K562 (cell line): ENCODE data around the gene TSPAN18. TPM values are rescaled to one million over a fixed set of nuclear protein-coding genes. Genes with fewer than 3 reads are reported as not detected.

Source experiments
- CBX5 ChIP-seq: IDR thresholded peaks from 2 replicates; pipeline ENCODE4 v1.6.1; 2014; ENCODE audit warnings: low read depth, borderline replicate concordance
- CEBPG ChIP-seq, 3 experiments: fragments of 200-800 bp in 1 of 3; sonication (Bioruptor generic) in 1 of 3; sonication (generic) in 1 of 3; formaldehyde crosslinking in 1 of 3; IDR thresholded peaks in 2 of 3; conservative IDR thresholded peaks in 1 of 3; 2 replicates each; pipeline versions ENCODE4 v1.6.1 to v1.8.0; 2016 to 2022; ENCODE audit warnings: missing compliant biosample characterization in 2 of 3, missing genetic modification characterization in 2 of 3, mild to moderate bottlenecking in 1 of 3, missing genetic modification reagents in 1 of 3
- GABPB2 ChIP-seq: fragments of 250-450 bp; sonication (Bioruptor Pico); conservative IDR thresholded peaks from 2 replicates; pipeline ENCODE4 v1.5.1; 2021; ENCODE audit warnings: mild to moderate bottlenecking
- HCFC1 ChIP-seq: IDR thresholded peaks from 2 replicates; pipeline ENCODE4 v1.6.1; 2012; ENCODE audit warnings: low read depth, low read length, improper control_type of control experiment
- HINFP ChIP-seq: fragments of 450-650 bp; conservative IDR thresholded peaks from 2 replicates; pipeline ENCODE4 v1.6.1; 2016; ENCODE audit warnings: missing genetic modification characterization, low read depth, mild to moderate bottlenecking, control low read depth, missing compliant biosample characterization
- JUN ChIP-seq, 2 experiments: sonication (generic) in 1 of 2; formaldehyde crosslinking in 1 of 2; IDR thresholded peaks; 2 replicates each; pipeline versions ENCODE4 v1.6.1 to v1.8.0; 2012 to 2022; ENCODE audit warnings: borderline replicate concordance in 2 of 2, mild to moderate bottlenecking in 2 of 2, improper control_type of control experiment in 1 of 2, low read depth in 1 of 2, low read length in 1 of 2, missing genetic modification reagents in 1 of 2
- JUND ChIP-seq, 2 experiments: IDR thresholded peaks; 2 replicates in 1 of 2; 3 replicates in 1 of 2; pipeline ENCODE4 v1.6.1; 2011; ENCODE audit warnings: borderline replicate concordance in 2 of 2, low read depth in 2 of 2, low read length in 2 of 2, improper control_type of control experiment in 1 of 2, missing biosample characterization in 1 of 2, missing genetic modification characterization in 1 of 2, missing genetic modification reagents in 1 of 2
- KAT8 ChIP-seq: fragments of 450-650 bp; IDR thresholded peaks from 2 replicates; pipeline ENCODE4 v1.6.1; 2016; ENCODE audit warnings: low read depth, mild to moderate bottlenecking
- LARP7 ChIP-seq: fragments of 450-650 bp; IDR thresholded peaks from 2 replicates; pipeline ENCODE4 v1.6.1; 2016
- NCOA4 ChIP-seq: fragments of 450-650 bp; IDR thresholded peaks from 2 replicates; pipeline ENCODE4 v1.6.1; 2018; ENCODE audit warnings: mild to moderate bottlenecking; ENCODE audit not compliant: partially characterized antibody
- NFRKB ChIP-seq: fragments of 450-650 bp; IDR thresholded peaks from 2 replicates; pipeline ENCODE4 v1.6.1; 2016; ENCODE audit warnings: low read depth
- PRDM10 ChIP-seq: fragments of 450-650 bp; IDR thresholded peaks from 2 replicates; pipeline ENCODE4 v1.6.1; 2018; ENCODE audit not compliant: partially characterized antibody
- SIX5 ChIP-seq, 2 experiments: IDR thresholded peaks; 2 replicates each; pipeline ENCODE4 v1.6.1; 2011; ENCODE audit warnings: low read length in 2 of 2, borderline replicate concordance in 1 of 2, low read depth in 1 of 2, mild to moderate bottlenecking in 1 of 2, moderate library complexity in 1 of 2; ENCODE audit not compliant: insufficient read depth in 1 of 2
- ZNF436 ChIP-seq: fragments of 250-450, 450-650 bp; sonication (Bioruptor Pico); formaldehyde crosslinking; IDR thresholded peaks from 2 replicates; pipeline ENCODE4 v1.7.0; 2020; ENCODE audit warnings: mild to moderate bottlenecking
- polyA plus RNA-seq, 8 experiments: library from polyadenylated mRNA; depleted of rRNA in 4 of 8; stranded (reverse) in 5 of 8; unstranded in 3 of 8; fragments of >200 nt; fragmentation: Nextera tagmentation in 2 of 8; fragmentation: Illumina TruSeq in 1 of 8; extraction: Ambion mirVana in 2 of 8; extraction: Trizol in 1 of 8; gene quantifications; 2 replicates each; pipeline versions ENCODE4 v1.2.1 to v1.2.3, GENCODE V29; 2011 to 2014; ENCODE audit warnings: inconsistent platforms in 1 of 8, missing spikeins in 1 of 8
- total RNA-seq, 7 experiments: library from RNA; depleted of rRNA in 6 of 7; stranded (reverse); fragments of >200 nt in 6 of 7; fragmentation: Illumina TruSeq in 2 of 7; extraction: Trizol in 2 of 7; gene quantifications; 2 replicates each; pipeline versions ENCODE4 v1.2.1 to v1.2.3, GENCODE V29; 2011 to 2021; ENCODE audit warnings: low replicate concordance in 1 of 7
- TF ChIP-seq, protein P1 (sequence below): sonication (generic); formaldehyde crosslinking; IDR thresholded peaks from 2 replicates; pipeline ENCODE4 v1.8.1; 2023; ENCODE audit warnings: mild to moderate bottlenecking, missing genetic modification reagents
- TF ChIP-seq, protein P2 (sequence below): fragments of 250-450 bp; sonication (Bioruptor Pico); IDR thresholded peaks from 2 replicates; pipeline ENCODE4 v1.9.0; 2021; ENCODE audit warnings: mild to moderate bottlenecking, inconsistent platforms

The TSPAN18 gene
- total and polyA plus RNA-seq, 9 of the 15 experiments (the other 6 are each of a cell fraction or from before 2014, with no cell fraction given), result 0.17 to 0.35 (median 0.22) TPM; not detected in 4

GRCh38 chr11:44780940-44781631, 54.3 kb downstream of the TSPAN18 start (continued):
- TF ChIP-seq JUND (IDR thresholded peaks at IDR 0.05; ENCODE audit: borderline replicate concordance, low read depth, low read length), result peak; percentile 84
- TF ChIP-seq JUND (tag; IDR thresholded peaks at IDR 0.05; ENCODE audit: borderline replicate concordance, low read depth, low read length), result peak; percentile 66; the same call in 1 of the 3 replicates
- no peak for TF ChIP-seq PRDM10
- TF ChIP-seq JUN (IDR thresholded peaks at IDR 0.05; ENCODE audit: borderline replicate concordance, low read depth, low read length), result peak; percentile 47; the same call in 1 of the 2 replicates
- TF ChIP-seq JUN (CRISPR knock-in tag; IDR thresholded peaks at IDR 0.05; ENCODE audit: borderline replicate concordance), result no peak
- no peak for TF ChIP-seq ZNF436 (CRISPR knock-in tag)
- peak; percentile 91 for TF ChIP-seq CEBPG (CRISPR knock-in tag; IDR thresholded peaks at IDR 0.05)
- peak; percentile 92 to 94 for TF ChIP-seq CEBPG (tag; conservative IDR thresholded peaks at IDR 0.05 in 1 of 2, IDR thresholded peaks at IDR 0.05 in 1 of 2)
- no peak for TF ChIP-seq HINFP
- no peak for TF ChIP-seq HCFC1
- no peak for TF ChIP-seq CBX5
- no peak for TF ChIP-seq NCOA4
- no peak for TF ChIP-seq KAT8
- TF ChIP-seq SIX5 (IDR thresholded peaks at IDR 0.05; ENCODE audit: borderline replicate concordance in 1 of 2, insufficient read depth in 1 of 2, low read depth in 1 of 2, low read length in 2 of 2), result no peak
- TF ChIP-seq, protein P1, sequence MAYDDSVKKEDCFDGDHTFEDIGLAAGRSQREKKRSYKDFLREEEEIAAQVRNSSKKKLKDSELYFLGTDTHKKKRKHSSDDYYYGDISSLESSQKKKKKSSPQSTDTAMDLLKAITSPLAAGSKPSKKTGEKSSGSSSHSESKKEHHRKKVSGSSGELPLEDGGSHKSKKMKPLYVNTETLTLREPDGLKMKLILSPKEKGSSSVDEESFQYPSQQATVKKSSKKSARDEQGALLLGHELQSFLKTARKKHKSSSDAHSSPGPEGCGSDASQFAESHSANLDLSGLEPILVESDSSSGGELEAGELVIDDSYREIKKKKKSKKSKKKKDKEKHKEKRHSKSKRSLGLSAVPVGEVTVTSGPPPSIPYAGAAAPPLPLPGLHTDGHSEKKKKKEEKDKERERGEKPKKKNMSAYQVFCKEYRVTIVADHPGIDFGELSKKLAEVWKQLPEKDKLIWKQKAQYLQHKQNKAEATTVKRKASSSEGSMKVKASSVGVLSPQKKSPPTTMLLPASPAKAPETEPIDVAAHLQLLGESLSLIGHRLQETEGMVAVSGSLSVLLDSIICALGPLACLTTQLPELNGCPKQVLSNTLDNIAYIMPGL, result no peak
- TF ChIP-seq, protein P2, sequence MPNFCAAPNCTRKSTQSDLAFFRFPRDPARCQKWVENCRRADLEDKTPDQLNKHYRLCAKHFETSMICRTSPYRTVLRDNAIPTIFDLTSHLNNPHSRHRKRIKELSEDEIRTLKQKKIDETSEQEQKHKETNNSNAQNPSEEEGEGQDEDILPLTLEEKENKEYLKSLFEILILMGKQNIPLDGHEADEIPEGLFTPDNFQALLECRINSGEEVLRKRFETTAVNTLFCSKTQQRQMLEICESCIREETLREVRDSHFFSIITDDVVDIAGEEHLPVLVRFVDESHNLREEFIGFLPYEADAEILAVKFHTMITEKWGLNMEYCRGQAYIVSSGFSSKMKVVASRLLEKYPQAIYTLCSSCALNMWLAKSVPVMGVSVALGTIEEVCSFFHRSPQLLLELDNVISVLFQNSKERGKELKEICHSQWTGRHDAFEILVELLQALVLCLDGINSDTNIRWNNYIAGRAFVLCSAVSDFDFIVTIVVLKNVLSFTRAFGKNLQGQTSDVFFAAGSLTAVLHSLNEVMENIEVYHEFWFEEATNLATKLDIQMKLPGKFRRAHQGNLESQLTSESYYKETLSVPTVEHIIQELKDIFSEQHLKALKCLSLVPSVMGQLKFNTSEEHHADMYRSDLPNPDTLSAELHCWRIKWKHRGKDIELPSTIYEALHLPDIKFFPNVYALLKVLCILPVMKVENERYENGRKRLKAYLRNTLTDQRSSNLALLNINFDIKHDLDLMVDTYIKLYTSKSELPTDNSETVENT, result no peak
- no peak for TF ChIP-seq LARP7
- TF ChIP-seq NFRKB, result 0 out of 2 replicates have a peak, but pooled peaks have one; percentile 34
- no peak for TF ChIP-seq GABPB2 (CRISPR knock-in tag)
